GM19455 (cell line): ENCODE results near the gene LAMTOR2.

Experiments
- ATAC-seq: cut with Tn5 transposase; IDR thresholded peaks from one replicate; pipeline ENCODE4 v1.9.1; 2021; ENCODE audit not compliant: unreplicated experiment

Gene LAMTOR2

DNA sequence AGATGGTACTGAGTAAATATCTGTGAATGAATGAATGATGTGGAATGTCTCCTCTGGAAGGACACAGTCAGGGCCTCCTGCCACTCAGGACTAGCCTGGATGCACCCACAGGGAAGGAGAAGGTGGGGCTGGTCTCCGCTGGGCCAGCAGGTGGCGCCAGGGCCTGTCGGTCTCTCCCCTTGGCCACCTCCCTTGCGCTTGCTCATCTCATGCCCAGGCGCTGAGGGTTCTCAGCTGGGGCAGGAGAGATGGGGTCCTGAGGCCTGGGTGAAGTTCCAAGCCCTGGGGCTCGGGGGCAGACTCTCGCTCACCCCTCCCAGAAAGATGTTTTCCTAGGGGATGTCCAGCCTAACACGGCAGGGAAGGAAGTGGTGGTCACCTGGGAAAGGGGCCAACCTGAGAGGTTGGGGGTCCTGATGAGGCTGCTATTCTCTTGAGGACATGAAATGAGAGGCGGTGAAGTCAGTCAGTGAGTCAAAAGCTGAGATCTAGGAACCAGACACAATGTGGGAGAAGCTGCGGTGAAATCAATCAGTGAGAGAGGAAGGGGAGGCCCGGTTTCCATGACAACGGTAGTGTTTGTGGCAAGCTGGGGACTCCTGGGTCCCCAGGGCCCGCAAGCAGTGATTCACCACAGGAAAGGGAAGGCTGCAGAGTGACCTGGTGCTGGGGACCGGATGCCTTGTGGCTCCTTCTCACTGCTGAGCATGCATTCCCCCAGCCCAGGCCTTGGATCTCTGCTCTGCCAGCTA, 42.2 kb downstream of the LAMTOR2 start:
- ATAC-seq = peak; percentile 61

DNA sequence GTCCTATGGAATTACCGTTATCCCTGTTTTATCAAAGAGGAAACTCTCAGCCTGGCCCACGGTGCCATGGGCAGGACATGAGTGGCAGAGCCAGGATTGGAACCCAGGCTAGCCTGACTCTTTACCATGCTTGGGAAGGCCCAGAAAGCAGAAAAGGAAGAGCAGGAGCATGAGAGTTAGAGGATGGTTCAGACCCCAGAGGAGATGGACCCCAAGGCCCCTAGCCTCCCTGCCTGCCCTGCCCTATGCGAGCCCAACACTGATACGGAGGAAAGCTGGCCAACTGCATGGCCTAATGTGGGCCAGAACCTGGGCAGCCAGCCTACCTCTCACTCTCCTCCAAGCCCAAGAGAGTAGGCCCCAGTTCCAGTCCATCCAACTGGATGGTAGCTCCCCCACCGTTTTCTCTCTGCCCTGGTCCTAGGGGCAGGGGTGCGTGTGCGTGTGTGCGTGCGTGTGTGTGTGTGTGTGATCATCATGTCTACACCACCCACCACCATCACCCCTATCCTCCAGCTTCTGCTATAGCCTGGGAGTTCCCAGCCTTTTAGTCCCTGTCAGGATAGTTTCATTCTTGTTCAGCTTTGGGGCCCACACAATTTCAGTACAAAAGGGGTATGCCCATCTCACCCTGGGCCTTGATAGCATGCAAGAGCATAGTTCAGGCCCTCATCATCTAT, 43.1 kb downstream of the LAMTOR2 start:
- ATAC-seq = no peak

DNA sequence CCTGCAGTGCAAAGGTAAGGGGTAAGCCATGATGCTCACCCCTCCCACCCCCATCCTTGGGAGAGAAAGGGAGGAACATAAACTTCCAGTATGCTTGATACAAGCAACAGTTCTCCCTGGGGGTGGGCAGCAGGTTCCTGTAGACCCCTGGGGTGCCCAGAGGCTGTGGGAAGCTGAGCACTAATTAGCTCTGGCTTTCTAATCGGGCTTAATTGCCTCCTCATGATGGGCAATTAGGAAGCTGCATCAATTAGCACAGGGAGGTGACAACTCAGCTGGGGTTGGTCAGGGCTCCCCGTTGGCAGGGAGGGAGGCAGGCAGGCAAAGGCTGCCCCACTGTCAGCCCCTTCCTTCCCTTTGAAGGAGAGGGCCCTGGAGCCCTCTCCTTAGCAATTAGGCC, 44.2 kb downstream of the LAMTOR2 start:
- no peak for ATAC-seq

DNA sequence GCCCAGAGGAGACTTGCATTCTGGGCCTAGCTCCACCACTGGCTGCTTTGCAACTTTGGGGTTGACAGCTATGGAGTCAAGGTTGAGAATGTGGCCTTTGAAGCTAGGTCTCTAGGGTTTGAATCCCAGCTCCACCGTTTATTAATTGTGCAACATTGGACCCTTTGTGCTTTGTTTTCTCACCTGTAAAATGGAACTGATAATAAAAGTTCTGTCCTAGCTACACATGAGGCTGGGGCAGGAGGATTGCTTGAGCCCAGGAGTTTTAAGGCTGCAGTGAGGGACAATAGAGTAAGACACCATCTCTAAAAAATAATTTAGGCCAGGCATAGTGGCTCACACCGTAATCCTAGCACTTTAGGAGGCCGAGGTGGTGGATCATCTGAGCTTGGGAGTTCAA, 44.7 kb downstream of the LAMTOR2 start:
- no peak for ATAC-seq

DNA sequence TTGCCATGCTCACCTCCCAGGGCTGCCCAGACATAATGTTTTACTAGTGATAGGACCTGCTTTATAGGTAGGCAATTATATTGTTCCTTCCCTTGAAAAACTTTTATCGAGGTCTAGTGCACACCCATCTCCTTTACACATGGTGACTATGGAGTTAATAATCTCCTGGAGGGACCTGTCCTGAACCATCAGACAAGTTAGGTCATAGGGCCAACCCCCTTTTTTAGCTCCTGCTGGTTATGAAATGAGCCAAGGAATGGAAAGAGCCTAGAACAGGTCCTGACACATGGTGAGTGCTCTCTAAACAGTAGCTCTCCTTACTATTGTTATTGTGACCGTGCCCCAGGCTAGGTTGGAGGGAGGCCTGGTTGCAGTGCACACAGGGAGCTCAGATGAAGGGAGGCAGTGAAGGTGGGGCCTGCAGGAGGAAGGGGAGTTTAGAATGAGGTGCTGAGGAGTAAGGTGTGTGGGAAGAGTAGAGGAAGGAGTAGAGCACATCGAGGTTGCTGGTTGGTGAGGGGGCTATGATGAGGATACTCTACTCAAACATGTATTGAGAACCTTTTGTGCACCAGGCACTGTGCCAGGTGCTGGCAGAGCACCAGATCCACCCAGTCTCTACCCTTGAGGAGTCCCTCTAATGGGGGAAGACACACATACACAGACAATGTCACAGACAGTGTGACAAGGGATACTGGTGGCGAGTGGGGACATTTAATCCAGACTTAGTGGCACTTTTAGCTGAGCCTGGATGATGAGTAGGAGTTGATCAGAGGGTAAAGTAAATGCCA, 45.8 kb downstream of the LAMTOR2 start:
- no peak for ATAC-seq

DNA sequence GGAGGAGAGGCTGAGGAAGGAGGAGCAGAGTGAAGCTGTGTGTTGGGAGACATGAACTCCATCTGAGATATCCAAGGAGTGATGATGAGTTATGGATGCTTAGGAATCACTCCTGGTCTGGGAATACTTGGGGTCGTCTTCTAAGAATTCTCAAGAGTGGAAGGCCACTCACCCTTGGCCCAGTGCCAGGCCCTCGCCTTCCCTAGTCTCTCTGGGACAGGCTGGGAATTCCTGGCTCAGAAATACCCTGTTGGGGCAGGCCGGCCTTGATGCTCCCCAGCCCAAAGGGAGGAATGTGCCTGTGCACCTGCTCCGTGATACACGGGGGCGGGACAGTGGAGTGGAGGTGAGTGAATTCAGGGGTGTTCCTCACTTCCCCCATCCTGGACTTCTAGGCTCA, 47.3 kb downstream of the LAMTOR2 start:
- ATAC-seq = no peak

DNA sequence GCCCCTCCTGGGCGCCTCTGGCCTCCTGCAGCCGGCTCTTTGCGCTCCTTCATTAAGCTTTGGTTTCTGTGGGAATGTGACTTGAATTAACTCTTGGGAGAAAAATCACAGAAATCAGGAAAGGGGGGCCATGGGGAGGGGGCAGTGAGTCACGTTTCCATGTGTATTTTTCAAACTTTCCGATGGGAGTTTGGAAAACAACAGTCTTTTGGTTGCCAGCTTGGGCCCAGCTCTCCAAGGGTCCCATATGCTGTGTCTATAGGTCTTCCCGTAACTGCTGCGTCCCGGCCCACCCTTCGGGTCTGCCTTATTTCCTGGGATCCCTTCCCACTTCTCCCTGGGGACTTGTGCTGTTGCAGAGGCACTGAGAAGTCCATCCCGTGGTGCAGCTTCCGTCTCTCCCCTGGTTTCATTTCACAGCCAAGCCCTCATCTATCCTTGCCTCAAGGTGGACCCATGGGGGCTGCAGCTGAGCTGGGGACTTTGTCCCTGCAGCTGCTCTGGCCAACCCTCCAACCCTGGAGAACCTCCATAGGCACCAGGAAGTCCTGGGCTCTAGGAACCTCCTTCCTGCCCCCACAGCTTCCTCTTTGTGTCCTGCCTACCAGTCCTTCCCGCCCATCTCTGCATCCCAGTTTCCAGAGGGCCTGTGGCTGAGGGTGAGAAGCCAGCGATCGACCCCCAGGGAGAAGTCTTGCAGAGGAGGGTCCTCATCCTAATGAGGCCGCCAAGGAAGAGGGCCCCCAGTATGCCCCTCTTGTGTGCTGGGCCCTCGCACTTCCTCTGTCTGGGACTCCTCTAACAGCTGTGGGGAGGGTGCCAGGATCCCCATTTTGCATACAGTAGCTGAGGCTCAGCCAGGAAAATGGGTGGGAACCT, 48.3 kb downstream of the LAMTOR2 start:
- no peak for ATAC-seq

DNA sequence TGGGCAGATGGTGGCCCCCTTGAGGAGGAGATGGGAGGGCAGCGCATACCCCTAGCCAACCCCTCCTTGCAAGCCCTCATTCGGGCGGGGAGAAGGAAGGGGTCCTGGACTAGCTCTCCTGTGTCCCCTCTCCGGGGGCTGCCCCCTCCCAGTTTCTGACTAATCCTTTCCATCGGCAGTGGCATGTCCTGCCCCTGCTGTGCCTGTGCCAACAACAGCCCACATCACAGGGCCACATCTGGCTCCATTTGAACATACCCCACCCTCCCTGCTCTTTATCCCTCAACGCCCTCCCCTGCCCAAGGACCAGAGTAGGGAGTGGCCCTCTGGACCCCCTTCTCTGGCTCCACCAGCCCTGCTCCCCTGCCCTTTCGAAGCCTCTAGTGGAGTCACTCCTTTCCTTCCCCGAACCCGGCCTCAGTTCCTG, 49.0 kb downstream of the LAMTOR2 start:
- no peak for ATAC-seq

DNA sequence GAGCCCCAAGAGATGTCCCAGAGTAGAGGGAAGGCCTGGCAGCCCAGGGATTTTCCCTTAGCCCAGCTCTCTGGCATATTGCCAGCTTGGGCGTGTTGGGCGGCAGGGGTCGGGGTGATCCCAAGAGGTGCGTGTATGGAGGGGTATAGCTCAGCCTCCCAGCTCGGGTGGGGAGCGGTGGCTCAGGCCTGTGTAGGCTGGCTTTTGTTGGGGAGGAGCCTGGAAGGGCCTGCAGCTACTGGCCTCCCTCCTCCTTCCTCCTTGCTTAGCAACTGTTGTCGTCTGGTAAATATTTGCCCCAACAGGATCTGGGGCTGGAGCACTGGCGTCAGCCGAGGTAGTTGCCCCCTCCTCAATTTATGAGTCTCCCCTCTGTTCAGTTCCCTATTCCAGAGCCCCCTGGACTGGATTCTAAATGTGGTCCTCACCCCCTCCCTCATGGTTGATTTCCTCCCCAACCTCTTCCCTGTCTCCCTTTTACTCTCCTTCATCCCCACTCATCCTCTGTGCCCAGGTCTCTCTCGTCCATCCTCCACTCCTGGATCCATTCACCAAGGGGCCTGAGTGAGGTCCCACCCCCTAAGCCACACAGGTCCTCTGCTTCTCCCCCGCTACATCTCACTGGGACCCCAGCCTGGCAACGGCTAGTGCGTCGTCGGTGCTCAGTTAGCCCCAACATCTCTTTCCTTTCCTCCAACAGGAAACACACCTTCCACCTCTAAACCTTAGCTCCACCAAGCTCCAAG, 49.7 kb downstream of the LAMTOR2 start:
- ATAC-seq = no peak

DNA sequence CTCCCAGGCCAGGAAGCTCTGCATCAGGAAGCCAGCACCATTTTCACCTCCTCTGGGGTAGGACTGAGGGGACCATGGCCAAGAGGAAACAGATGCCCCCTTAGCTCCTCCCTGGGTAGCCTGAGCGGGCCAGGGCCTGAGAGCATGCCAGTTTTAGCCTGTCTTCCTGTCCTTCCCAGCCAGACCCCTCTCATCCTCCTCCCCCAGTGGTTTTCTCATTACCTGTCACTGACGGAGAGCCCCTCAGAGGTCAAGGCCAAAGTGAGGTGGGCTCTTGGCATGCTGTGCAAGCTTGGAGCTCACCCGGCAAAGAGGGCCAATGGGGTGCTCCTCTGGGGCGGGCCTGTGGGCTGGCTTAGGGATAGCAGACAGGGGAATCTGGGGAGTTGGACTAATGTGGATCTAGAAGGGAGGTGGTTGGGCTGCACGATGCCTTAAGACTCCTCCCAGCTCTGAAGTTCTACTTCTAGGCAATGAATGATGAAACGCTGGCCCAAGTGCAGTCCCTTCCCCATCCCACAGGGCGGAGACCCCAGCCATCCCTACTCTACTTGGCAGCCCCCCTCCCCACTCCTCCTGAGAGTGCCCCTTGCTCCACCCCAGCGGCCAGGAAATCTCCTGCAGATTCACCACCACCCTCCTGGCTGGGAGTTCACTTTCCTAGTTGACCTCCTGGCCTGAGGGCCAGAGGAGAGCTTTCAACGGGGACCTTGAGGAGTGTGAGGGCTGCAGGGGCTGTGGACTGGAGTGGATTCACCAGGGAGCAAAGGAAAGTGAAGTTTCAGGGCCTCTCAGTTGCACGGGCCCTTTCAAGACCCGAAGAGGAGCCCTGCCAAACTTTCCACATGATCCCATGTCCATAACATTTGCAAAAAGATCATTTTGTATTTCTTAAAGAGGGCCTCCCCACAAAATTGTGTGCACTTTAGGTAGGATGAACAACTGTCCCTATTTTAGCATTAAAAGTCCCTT, 50.6 kb downstream of the LAMTOR2 start:
- ATAC-seq = no peak

DNA sequence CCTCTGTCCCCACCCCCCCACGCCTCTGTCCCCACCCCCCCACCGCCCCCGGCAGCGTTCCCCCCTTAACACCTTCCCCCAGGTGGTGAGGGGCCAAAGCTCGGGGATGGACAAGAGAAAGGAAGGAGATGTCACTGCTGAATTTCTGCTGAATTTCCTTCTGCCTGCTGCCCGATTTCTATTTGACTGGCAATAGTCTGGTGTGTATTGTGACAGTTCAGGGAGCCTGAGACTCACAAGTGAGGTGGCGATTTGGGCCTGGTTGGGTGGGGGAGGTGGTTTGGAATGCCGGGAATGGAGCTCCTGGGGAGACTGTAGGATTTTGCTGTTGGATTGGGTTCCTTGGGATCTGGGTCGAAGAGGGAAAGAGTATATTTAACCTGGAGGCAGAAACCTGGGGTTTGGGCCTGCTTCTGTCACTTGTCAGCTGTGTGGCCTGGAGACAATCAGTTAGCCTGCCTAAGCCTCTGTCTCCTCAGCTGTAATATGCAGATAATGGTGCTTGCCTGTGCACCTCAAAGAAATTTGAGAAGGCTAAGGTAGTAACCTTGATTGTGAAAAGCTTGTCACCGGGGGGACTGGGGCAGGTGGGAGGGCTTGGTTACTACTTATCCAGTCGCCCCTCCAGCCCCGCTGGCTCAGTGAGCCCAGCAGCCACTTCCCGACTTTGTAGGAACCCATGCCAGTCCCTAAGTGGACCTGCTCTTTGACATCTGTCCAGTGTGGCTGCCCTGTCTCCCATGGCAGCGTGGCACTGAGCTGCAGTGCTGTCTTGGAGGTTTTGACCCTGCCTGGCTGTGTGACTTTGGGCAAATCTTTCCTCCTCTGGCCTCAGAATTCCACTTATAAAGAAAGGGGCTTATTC, 52.3 kb downstream of the LAMTOR2 start:
- ATAC-seq = peak; percentile 3

DNA sequence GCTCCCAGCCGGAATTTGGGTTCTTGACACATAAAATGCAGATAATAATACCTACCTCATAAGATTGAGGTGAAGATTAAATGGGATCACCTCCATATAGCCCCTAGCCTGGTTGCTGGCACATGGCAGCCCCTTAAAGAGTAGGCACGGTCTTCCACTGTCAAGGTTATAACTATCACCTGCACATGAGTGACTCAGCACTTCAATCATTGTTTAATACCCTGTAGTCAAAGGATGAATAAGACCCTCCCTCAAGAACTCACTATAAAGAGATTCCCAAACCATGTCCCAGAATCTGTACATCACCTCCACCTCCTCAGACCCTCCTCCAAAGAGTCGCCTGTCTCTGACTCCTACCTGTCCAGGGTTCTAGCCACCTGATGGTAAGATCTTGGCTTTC, 53.5 kb downstream of the LAMTOR2 start:
- ATAC-seq = no peak
